ENCODE measurements around the gene NCAPD3.
"Not testable (repeated sequence)": the region's sequence is repeated elsewhere in the genome, so short reads cannot be mapped to it uniquely, and the experiment has no call there.

The NCAPD3 gene

DNA sequence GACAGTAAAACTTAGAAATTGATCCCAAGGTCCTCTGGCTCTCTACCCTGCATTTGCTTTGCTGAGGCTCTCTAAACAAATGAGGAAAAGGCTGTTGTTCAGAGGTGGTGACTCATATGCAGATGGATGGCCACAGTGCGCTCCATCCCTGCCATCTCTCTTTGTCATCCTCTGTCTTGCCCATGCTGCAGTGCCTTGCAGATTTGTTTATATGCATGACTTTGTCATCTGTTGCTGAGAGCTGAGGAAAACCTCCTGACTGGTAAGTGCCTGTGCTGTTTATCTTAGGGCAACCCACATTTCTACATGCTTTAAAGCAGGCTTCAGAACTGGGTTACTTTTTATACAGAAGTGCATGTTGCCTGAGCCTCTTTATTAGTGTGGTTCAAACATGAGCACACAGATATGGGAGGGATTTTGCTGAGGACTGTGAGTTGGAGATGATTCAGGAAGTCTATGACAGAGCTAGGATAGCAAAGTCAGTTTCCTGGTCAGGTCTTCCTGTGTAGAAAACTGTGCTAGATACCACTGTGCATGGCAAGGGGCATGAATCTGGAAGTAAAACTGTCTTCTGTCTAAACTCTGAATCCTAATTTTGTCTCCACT is 97.4 kb downstream of the NCAPD3 start:
- peak; percentile 95 for DNase-seq

DNA sequence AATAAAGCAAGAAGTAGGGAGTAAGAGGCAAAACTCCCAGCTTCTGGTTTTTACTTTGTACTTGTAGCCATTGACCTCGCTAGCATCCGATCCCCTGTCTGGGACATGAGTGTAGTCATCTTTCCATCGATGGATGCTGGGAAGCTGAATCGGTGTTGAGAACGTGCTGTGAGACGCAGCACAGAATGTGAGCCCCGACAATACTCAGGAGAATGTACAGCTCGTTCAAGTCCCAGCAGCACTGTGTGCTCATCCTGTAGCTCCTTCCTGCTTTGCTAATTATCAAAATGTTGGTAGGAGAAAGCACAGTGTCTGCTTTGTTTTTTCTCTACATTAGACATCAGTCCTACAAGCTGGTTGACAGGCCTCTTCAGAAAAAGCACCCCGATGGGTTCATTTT is 98.3 kb downstream of the NCAPD3 start:
- DNase-seq: peak; percentile 94

DNA sequence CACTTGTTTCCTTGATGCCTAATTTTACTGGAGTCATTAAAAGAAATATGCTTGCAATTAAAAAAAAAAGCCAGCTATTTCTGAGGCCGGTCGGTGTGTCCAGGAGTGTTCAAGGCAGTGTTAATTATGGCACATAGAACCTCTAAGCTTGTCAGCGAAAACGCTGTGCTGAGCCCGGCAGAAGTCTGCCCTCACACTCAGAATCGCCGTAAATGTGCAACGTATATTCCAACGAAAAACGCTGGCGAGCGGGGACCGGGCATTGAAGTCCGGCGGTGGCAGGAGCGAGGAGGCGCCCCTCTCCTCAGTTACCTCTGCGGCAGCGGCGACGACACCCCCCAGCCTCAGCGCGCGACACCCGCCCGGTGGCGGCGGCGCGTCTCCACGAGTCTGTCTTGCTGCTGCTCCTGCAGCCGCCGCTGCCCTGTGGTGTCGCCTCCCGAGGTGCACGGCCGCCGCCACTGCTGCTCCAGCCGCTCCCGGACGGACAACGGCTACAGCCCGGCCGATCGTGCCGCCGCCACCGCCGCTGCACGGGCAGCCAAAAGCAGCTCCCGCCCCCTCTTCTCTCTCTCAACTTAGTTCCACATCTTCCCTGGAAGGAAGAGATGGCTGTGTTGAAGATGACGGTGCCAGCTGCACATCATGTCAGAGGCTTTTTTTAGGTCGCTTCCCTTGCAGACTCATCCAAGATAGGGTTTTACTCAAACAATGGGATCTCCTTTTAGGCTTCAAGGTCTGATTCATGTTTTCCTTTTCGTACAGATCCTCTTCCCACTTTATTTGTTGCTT is 98.9 kb downstream of the NCAPD3 start:
- DNase-seq: peak; percentile 93

DNA sequence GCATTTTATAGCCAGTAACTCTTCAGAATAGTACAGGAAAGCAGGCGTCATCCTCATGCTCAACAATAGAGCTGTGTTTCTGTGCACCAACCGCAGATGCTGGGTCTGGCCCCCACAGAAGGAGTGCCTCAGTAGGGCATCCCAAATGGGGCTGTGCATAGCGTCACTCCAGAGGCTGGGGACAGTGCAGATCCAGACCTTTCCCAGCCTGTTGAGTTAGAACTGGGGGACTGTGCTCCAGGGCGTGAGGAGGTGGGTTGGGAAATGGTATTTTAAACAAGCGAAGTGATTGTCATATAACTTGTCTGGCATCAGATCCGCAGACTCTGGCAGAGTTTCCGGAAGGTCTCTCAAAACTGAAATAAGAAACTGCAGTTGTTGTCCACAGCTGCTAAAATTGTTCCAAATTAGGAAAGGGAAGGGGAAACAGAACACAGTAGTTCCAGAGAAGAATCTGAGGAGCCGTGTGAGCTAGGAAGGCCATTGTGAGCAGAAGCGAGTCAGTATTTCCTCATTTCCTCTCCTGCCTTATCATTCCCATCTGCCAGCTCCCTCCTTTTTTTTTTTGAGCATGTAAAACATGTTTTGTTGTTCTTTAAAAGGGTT is 102.7 kb downstream of the NCAPD3 start:
- peak; percentile 66 for DNase-seq

DNA sequence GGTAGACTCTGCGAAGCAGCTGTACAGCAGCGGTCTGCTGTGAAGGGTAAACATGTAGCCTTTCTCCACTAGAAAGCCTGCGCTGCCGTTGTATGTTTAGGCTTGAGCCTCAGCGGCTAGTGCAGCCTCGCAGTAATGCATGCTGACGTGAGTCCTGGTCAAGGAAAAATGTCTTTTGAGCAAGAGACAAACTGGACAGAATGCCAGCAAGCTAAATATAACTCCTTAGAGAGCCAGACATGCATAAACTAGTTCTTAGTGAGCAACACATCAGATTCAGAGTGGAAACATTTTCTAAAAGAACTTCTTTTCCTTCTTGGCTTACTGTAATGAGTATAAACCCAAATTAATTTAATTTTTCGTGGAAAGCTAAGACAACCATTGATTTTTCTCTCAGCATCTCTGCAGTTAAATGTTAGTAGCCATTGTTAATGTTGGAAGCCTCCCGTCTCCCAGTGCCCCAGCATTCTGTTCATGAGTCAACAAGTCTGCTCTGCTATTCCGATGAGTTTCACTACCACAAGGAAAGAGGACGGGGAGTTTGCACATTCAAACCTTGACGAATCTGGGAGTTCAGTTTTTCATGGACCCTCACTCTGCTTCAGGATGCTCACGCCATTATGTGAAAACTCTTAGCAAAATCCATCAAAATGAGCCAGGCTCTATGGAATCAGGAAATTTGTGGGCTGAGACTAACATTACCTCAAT is 103.5 kb downstream of the NCAPD3 start:
- DNase-seq: peak; percentile 79

DNA sequence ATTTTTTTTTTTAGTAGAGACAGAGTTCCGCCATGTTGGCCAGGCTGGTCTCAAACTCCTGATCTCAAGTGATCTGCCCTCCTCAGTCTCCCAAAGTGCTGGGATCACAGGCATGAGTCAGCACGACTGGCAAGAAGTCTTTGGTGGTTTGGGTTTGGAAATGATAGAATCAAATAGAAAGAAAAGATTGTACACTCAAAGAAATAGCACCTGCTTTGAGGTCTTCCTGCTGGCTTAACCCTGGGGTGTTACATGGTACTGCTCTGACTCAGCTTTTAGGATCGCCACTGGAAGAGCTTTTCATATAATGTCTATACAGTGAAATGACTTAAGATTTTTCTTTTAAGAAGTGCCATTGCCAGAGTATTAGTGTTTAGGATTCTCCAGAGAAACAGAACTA is 104.7 kb downstream of the NCAPD3 start:
- DNase-seq: no peak

DNA sequence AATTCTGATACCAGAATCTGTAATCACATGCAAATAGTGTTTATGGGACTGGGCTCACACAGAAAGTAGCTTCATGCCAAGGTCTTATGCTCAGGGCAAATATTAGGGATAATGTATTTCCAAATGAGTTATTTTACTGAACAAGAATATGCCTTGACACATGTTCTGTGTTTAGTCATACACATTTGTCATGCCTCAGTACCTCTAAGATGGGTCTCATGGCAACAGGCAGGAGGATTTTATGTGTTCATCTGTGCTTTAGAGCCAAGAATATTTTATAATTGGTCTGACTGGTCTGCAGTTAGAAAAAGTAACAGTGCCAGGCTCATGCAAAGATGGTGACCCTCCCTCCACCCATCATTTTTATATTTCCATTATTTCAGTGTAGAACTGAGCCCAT is 105.8 kb downstream of the NCAPD3 start:
- peak; percentile 95 for DNase-seq

- DNase-seq: no peak
These were observed 107.6 kb downstream of the NCAPD3 start for GRCh38 chr11:134116210-134116609.

DNA sequence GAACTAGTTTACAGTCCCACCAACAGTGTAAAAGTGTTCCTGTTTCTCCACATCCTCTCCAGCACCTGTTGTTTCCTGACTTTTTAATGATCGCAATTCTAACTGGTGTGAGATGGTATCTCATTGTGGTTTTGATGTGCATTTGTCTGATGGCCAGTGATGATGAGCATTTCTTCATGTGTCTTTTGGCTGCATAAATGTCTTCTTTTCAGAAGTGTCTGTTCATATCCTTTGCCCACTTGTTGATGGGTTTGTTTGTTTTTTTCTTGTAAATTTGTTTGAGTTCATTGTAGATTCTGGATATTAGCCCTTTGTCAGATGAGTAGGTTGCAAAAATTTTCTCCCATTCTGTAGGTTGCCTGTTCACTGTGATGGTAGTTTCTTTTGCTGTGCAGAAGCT is 110.0 kb downstream of the NCAPD3 start:
- not testable (repeated sequence) for DNase-seq

- no peak for DNase-seq
These were observed 113.4 kb downstream of the NCAPD3 start for GRCh38 chr11:134110252-134110815.

Data from NCI-H526 treated with DMSO at 0.1 percent for 48 hours (cell line).